Ascending aorta (tissue), 2 donors: Measurements from ENCODE around the gene SYNPO2. TPM values are rescaled to one million over a fixed set of nuclear protein-coding genes. Genes with fewer than 3 reads are reported as not detected.
A peak's percentile ranks its signal among the peaks of the same experiment; 100 is the strongest.

Source experiments
- DNase-seq, 2 donors: peaks; one replicate each; pipeline ENCODE4 v3.0.0-alpha.2; 2019; ENCODE audit warnings: low spot score in 2 of 2
- H3K27ac ChIP-seq, 2 donors: fragments of 200-600 bp; sonication (generic); one replicate each; pipeline ENCODE4 v1.5.1; 2016 to 2017; ENCODE audit warnings: mild to moderate bottlenecking in 1 of 2
- H3K27me3 ChIP-seq: fragments of 200-600 bp; sonication (generic); one replicate; pipeline ENCODE4 v1.5.1; 2017
- H3K36me3 ChIP-seq, 2 donors: fragments of 200-600 bp; sonication (generic); one replicate each; pipeline ENCODE4 v1.5.1; 2016
- H3K4me1 ChIP-seq, 2 donors: fragments of 200-600 bp; sonication (generic); one replicate each; pipeline ENCODE4 v1.5.1; 2016 to 2017; ENCODE audit warnings: mild to moderate bottlenecking in 1 of 2
- H3K4me3 ChIP-seq, 2 donors: fragments of 200-600 bp; sonication (generic); one replicate each; pipeline ENCODE4 v1.5.1; 2016 to 2017; ENCODE audit warnings: mild to moderate bottlenecking in 1 of 2
- H3K9me3 ChIP-seq, 2 donors: fragments of 200-600 bp; sonication (generic); one replicate each; pipeline ENCODE4 v1.5.1; 2016
- CTCF ChIP-seq, 3 experiments: fragments of 200-600 bp in 2 of 3; fragments of 450-650 bp in 1 of 3; sonication (generic) in 2 of 3; IDR thresholded peaks; one replicate each; pipeline ENCODE4 v1.5.1; 2016 to 2019; ENCODE audit warnings: antibody characterized with exemption in 3 of 3, mild to moderate bottlenecking in 1 of 3, moderate library complexity in 1 of 3
- intact Hi-C: fragments of 100-400 bp; cut with DNase I; formaldehyde crosslinking; loops from one replicate; pipeline ENCODE4 v1.15.1; 2023
- total RNA-seq: library from RNA; depleted of rRNA; stranded (reverse); fragments of >200 nt; gene quantifications from one replicate; pipeline ENCODE4 v1.1.0, GENCODE V29; 2016

The SYNPO2 gene
- total RNA-seq, 1 donor from 2014 or later = 178 TPM

GRCh38 chr4:119082661-119083060, 194.0 kb downstream of the SYNPO2 start:
- H3K4me1 ChIP-seq = peaks cover 0 to 3% of the 10 kb centered on the region in 2 donors
- no peaks in the 10 kb centered on the region for H3K27me3 ChIP-seq
- H3K4me3 ChIP-seq = no peak overlapping the region
- intact Hi-C loops = no loop called here
- no peak overlapping the region for H3K27ac ChIP-seq
- DNase-seq = no peak
- no peaks in the 10 kb centered on the region for H3K9me3 ChIP-seq
- H3K36me3 ChIP-seq = no peaks in the 10 kb centered on the region
- TF ChIP-seq CTCF (IDR thresholded peaks at IDR 0.05) = no peak

GRCh38 chr4:119084513-119084912, 195.9 kb downstream of the SYNPO2 start:
- DNase-seq = no peak
- no peak for TF ChIP-seq CTCF (IDR thresholded peaks at IDR 0.05)
- no peaks in the 10 kb centered on the region for H3K36me3 ChIP-seq
- no peak overlapping the region for H3K27ac ChIP-seq
- intact Hi-C loops = no loop called here
- no peak overlapping the region for H3K4me3 ChIP-seq
- no peaks in the 10 kb centered on the region for H3K9me3 ChIP-seq
- H3K4me1 ChIP-seq = peaks cover 0 to 3% of the 10 kb centered on the region in 2 donors
- no peaks in the 10 kb centered on the region for H3K27me3 ChIP-seq

- no peaks in the 10 kb centered on the region for H3K27me3 ChIP-seq
- peak overlapping the region in 1 of 2 donors; percentile 30 for H3K27ac ChIP-seq
- intact Hi-C loops = no loop called here
- peaks cover 0 to 3% of the 10 kb centered on the region in 2 donors for H3K4me1 ChIP-seq
- no peaks in the 10 kb centered on the region for H3K36me3 ChIP-seq
- TF ChIP-seq CTCF (IDR thresholded peaks at IDR 0.05) = peak in 1 of 3 experiments; percentile 30
- no peaks in the 10 kb centered on the region for H3K9me3 ChIP-seq
- no peak overlapping the region for H3K4me3 ChIP-seq
- DNase-seq = no peak
Observed at GRCh38 chr4:119087121-119087520, 198.5 kb downstream of the SYNPO2 start.

- intact Hi-C loops = no loop called here
- H3K27me3 ChIP-seq = no peaks in the 10 kb centered on the region
- no peak for TF ChIP-seq CTCF (IDR thresholded peaks at IDR 0.05)
Observed at GRCh38 chr4:119087656-119088055, 199.0 kb downstream of the SYNPO2 start.

GRCh38 chr4:119093042-119093827, 204.6 kb downstream of the SYNPO2 start:
- H3K4me3 ChIP-seq = no peak overlapping the region
- intact Hi-C loops = no loop called here
- no peak for DNase-seq

More at GRCh38 chr4:119087656-119088055, 199.0 kb downstream of the SYNPO2 start:
- Histone ChIP-seq H3K4me3 (no peak overlapping the region), H3K9me3 (no peaks in the 10 kb centered on the region), H3K36me3 (no peaks in the 10 kb centered on the region), H3K27ac (no peak overlapping the region), H3K4me1 (peaks cover 0 to 3% of the 10 kb centered on the region in 2 donors)
- DNase-seq = no peak

More at GRCh38 chr4:119093042-119093827, 204.6 kb downstream of the SYNPO2 start:
- H3K4me1 ChIP-seq = peaks cover 0 to under 1% of the 10 kb centered on the region in 2 donors
- H3K9me3 ChIP-seq = no peaks in the 10 kb centered on the region
- no peaks in the 10 kb centered on the region for H3K36me3 ChIP-seq
- no peak overlapping the region for H3K27ac ChIP-seq
- no peak for TF ChIP-seq CTCF (IDR thresholded peaks at IDR 0.05)
- no peaks in the 10 kb centered on the region for H3K27me3 ChIP-seq
